ENCODE measurements around the gene ORC2. TPM values are rescaled to one million over a fixed set of nuclear protein-coding genes. Genes with fewer than 3 reads are reported as not detected.
A peak's percentile ranks its signal among the peaks of the same experiment; 100 is the strongest.
"Not testable (repeated sequence)": the region's sequence is repeated elsewhere in the genome, so short reads cannot be mapped to it uniquely, and the experiment has no call there.

The ORC2 gene
- total RNA-seq, 6 experiments from 2014 or later, result 5.3 to 13.6 (median 8.4) TPM

GRCh38 chr2:200964498-200964897 is 1.0 kb upstream of the ORC2 start:
- ATAC-seq, result no peak
- TF ChIP-seq POLR2A (IDR thresholded peaks at IDR 0.05), result no peak
- no peak for TF ChIP-seq CTCF (IDR thresholded peaks at IDR 0.05)
- peaks cover 0 to 30% (median 16%) of the 10 kb centered on the region in 4 donors for H3K4me1 ChIP-seq
- intact Hi-C loops (cut with DNase I), result no loop called here
- no peaks in the 10 kb centered on the region for H3K27me3 ChIP-seq
- H3K4me3 ChIP-seq, result peak overlapping the region; percentile 77 to 86 (median 85)
- H3K36me3 ChIP-seq, result no peaks in the 10 kb centered on the region
- H3K27ac ChIP-seq, result peak overlapping the region in 1 of 3 donors; percentile 68
- no peak for DNase-seq
- H3K9me3 ChIP-seq, result no peaks in the 10 kb centered on the region
- WGBS (ENCODE audit: insufficient coverage, low coverage, low lambda C conversion rate, missing lambda C conversion rate), result 66% methylated on average over 6 of the region's 6 CpGs

GRCh38 chr2:200963918-200964252 is 425 bp upstream of the ORC2 start:
- Histone ChIP-seq H3K4me3 (peak overlapping the region; percentile 77 to 86 (median 85)), H3K4me1 (peaks cover 0 to 34% (median 17%) of the 10 kb centered on the region in 4 donors), H3K27ac (peak overlapping the region; percentile 42 to 86 (median 68))
- H3K9me3 ChIP-seq; H3K36me3 ChIP-seq; intact Hi-C loops (cut with DNase I); ATAC-seq; DNase-seq; H3K27me3 ChIP-seq: not testable (repeated sequence)
- WGBS (ENCODE audit: insufficient coverage, low coverage, low lambda C conversion rate, missing lambda C conversion rate), result 2% methylated on average over 17 of the region's 21 CpGs

GRCh38 chr2:200962811-200963123 is 693 bp downstream of the ORC2 start:
- WGBS (ENCODE audit: insufficient coverage, low coverage, low lambda C conversion rate, missing lambda C conversion rate), result 1% methylated on average over 7 of the region's 7 CpGs

GRCh38 chr2:200961674-200962073 is 1.8 kb downstream of the ORC2 start:
- Histone ChIP-seq H3K27ac (peak overlapping the region in 1 of 3 donors; percentile 2), H3K4me3 (peak overlapping the region in 2 of 3 donors; percentile 77 to 85), H3K4me1 (peaks cover 0 to 39% (median 17%) of the 10 kb centered on the region in 4 donors)

More at GRCh38 chr2:200962811-200963123, 693 bp downstream of the ORC2 start:
- TF ChIP-seq CTCF (IDR thresholded peaks at IDR 0.05), result no peak
- TF ChIP-seq POLR2A (IDR thresholded peaks at IDR 0.05), result no peak
- H3K9me3 ChIP-seq, result no peaks in the 10 kb centered on the region
- no peaks in the 10 kb centered on the region for H3K27me3 ChIP-seq
- DNase-seq (no peak), ATAC-seq (peak; percentile 13 to 45 (median 26))
- intact Hi-C loops (cut with DNase I), result no loop called here
- H3K4me1 ChIP-seq, result peaks cover 0 to 39% (median 17%) of the 10 kb centered on the region in 4 donors
- peak overlapping the region; percentile 77 to 86 (median 85) for H3K4me3 ChIP-seq
- peak overlapping the region; percentile 68 to 86 (median 73) for H3K27ac ChIP-seq
- H3K36me3 ChIP-seq, result peaks cover 0 to 8% (median 0%) of the 10 kb centered on the region in 4 donors

GRCh38 chr2:200950378-200950777 is 13.1 kb downstream of the ORC2 start:
- Histone ChIP-seq H3K36me3 (peaks cover 0 to 36% (median 18%) of the 10 kb centered on the region in 4 donors), H3K27ac (no peak overlapping the region), H3K27me3 (no peaks in the 10 kb centered on the region), H3K4me3 (no peak overlapping the region), H3K4me1 (no peaks in the 10 kb centered on the region), H3K9me3 (no peaks in the 10 kb centered on the region)
- intact Hi-C loops (cut with DNase I), result no loop called here
- TF ChIP-seq POLR2A (IDR thresholded peaks at IDR 0.05), result no peak
- no peak for TF ChIP-seq CTCF (IDR thresholded peaks at IDR 0.05)
- 74% methylated on average over 3 of the region's 3 CpGs for WGBS (ENCODE audit: insufficient coverage, low coverage, low lambda C conversion rate, missing lambda C conversion rate)
- DNase-seq (no peak), ATAC-seq (no peak)

More at GRCh38 chr2:200961674-200962073, 1.8 kb downstream of the ORC2 start:
- ATAC-seq (no peak), DNase-seq (no peak)
- no peaks in the 10 kb centered on the region for H3K9me3 ChIP-seq
- TF ChIP-seq POLR2A (IDR thresholded peaks at IDR 0.05) (no peak), CTCF (IDR thresholded peaks at IDR 0.05) (no peak)
- WGBS (ENCODE audit: insufficient coverage, low coverage, low lambda C conversion rate, missing lambda C conversion rate), result 44% methylated on average over 2 of the region's 2 CpGs
- H3K27me3 ChIP-seq, result no peaks in the 10 kb centered on the region
- intact Hi-C loops (cut with DNase I), result no loop called here
- peaks cover 0 to 19% (median 5%) of the 10 kb centered on the region in 4 donors for H3K36me3 ChIP-seq

Data from right lobe of liver (tissue), 6 donors.